Heart left ventricle (tissue), 16 donors: ENCODE data around the gene PSMD3. TPM values are rescaled to one million over a fixed set of nuclear protein-coding genes. Genes with fewer than 3 reads are reported as not detected.

Experiments
- ATAC-seq, 4 donors: fragments of 200-7000 bp; cut with Tn5 transposase; one replicate each; pipeline ENCODE4 v1.9.1; 2020 to 2022; ENCODE audit warnings: moderate library complexity in 4 of 4, mild to moderate bottlenecking in 3 of 4, moderate number of reproducible peaks in 1 of 4
- DNase-seq, 5 donors: peaks; one replicate each; pipeline ENCODE4 v3.0.0-alpha.2; 2020
- H3K27ac ChIP-seq, 12 donors: fragments of 200-600 bp; sonication (generic) in 4 of 12; one replicate each; pipeline versions ENCODE4 v1.5.0 to v1.8.0; 2016 to 2022; ENCODE audit warnings: mild to moderate bottlenecking in 2 of 12
- H3K27me3 ChIP-seq, 9 donors: fragments of 200-600 bp; sonication (generic) in 2 of 9; one replicate each; pipeline versions ENCODE4 v1.5.1 to v1.8.0; 2016 to 2022; ENCODE audit warnings: mild to moderate bottlenecking in 3 of 9
- H3K36me3 ChIP-seq, 9 donors: fragments of 200-600 bp; sonication (generic) in 2 of 9; one replicate each; pipeline versions ENCODE4 v1.5.0 to v1.8.0; 2018 to 2022; ENCODE audit warnings: mild to moderate bottlenecking in 2 of 9
- H3K4me1 ChIP-seq, 12 donors: fragments of 200-600 bp; sonication (generic) in 4 of 12; one replicate each; pipeline versions ENCODE4 v1.5.0 to v1.8.0; 2016 to 2022; ENCODE audit warnings: mild to moderate bottlenecking in 3 of 12
- H3K4me3 ChIP-seq, 12 donors: fragments of 200-600 bp; sonication (generic) in 4 of 12; one replicate each; pipeline versions ENCODE4 v1.5.0 to v1.8.0; 2017 to 2022; ENCODE audit warnings: mild to moderate bottlenecking in 9 of 12, moderate library complexity in 4 of 12
- H3K9me3 ChIP-seq, 12 donors: fragments of 200-600 bp; sonication (generic) in 4 of 12; one replicate each; pipeline versions ENCODE4 v1.5.0 to v1.8.0; 2016 to 2022; ENCODE audit warnings: mild to moderate bottlenecking in 1 of 12
- POLR2A ChIP-seq, 2 donors: fragments of 450-650 bp; IDR thresholded peaks; one replicate each; pipeline ENCODE4 v1.6.1; 2017; ENCODE audit warnings: antibody characterized with exemption in 2 of 2, mild to moderate bottlenecking in 2 of 2, moderate library complexity in 2 of 2
- WGBS, 4 donors: extraction: QIAGEN DNeasy Blood & Tissue Kit in 2 of 4; methylation state at CpG; one replicate each; pipeline versions ENCODE4 v1.1.5 to v1.1.7; 2013 to 2018; 5-methylcytosine and 5-hydroxymethylcytosine counted together
- intact Hi-C, 10 donors: fragments of 100-400 bp; cut with DNase I; formaldehyde crosslinking; loops; one replicate each; pipeline versions ENCODE4 v1.11.1 to v1.14.2; 2022
- polyA plus RNA-seq, 2 donors: library from polyadenylated mRNA; stranded (reverse); fragments of 200-250 nt; gene quantifications; one replicate each; pipeline ENCODE4 v1.2.3, GENCODE V29; 2013
- total RNA-seq, 9 donors: library from RNA; depleted of rRNA in 2 of 9; stranded (reverse); fragments of >200 nt in 2 of 9; fragmentation: NEBNext Ultra II Directional in 3 of 9; extraction: Animal tissue kit (Norgen Biotek cat#: 25700) in 3 of 9; gene quantifications; one replicate each; pipeline versions ENCODE4 v1.1.0 to v1.2.4, GENCODE V29; 2016 to 2023
- TF ChIP-seq, protein P1 (sequence below), 12 donors: fragments of 200-600 bp; sonication (generic) in 4 of 12; IDR thresholded peaks; one replicate each; pipeline versions ENCODE4 v1.5.0 to v1.8.0; 2018 to 2022; ENCODE audit warnings: antibody characterized with exemption in 12 of 12, mild to moderate bottlenecking in 5 of 12
- donor health status: ischemic (EF 13 %, LVEDD 7.1; RV severe dilation, severe dysfunction).
- donor health status: healthy with polysubstance abuse.
- donor health status: DM: no; HTN: yes; CAD: no.
- donor health status: DM: no; HTN: no; CAD: no.
- donor health status: ischemic (EF 25% LVEDD 6.9; RV normal size, moderate dysfunction).
- donor health status: ischemic (EF 25% LVEDD 5.7; RV mildly dilated, moderate dysfunction).
- donor health status: healthy.
- donor health status: DM: yes; HTN: yes; CAD: no.
- donor health status: ischemic (EF 35%, LVEDD 5.7; RV mildly dilated, moderate dysfunction).
- donor health status: nonischemic (EF 11% LVEDD 7.7; RV severe dilation, severe dysfunction).
- donor health status: DM: yes; HTN: yes; CAD: no.
- donor health status: PGD.
- donor health status: ischemic (EF 29% LVEDD 5.4; RV normal size, mild dysfunction).
- donor health status: nonischemic (EF 23%, LVEDD 6.1; RV moderate dilation, normal function).

PSMD3 gene
- total and polyA plus RNA-seq, 11 donors, result 68.9 to 142 (median 83.3) TPM

DNA sequence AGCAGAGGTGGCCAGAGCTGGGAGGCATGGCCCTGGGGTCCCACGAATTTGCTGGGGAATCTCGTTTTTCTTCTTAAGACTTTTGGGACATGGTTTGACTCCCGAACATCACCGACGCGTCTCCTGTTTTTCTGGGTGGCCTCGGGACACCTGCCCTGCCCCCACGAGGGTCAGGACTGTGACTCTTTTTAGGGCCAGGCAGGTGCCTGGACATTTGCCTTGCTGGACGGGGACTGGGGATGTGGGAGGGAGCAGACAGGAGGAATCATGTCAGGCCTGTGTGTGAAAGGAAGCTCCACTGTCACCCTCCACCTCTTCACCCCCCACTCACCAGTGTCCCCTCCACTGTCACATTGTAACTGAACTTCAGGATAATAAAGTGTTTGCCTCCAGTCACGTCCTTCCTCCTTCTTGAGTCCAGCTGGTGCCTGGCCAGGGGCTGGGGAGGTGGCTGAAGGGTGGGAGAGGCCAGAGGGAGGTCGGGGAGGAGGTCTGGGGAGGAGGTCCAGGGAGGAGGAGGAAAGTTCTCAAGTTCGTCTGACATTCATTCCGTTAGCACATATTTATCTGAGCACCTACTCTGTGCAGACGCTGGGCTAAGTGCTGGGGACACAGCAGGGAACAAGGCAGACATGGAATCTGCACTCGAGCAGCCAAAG lies 36.9 kb downstream of the PSMD3 start:
- peaks cover 0 to 37% (median 33%) of the 10 kb centered on the region in 9 donors for H3K36me3 ChIP-seq
- H3K9me3 ChIP-seq, result no peaks in the 10 kb centered on the region
- no peaks in the 10 kb centered on the region for H3K27me3 ChIP-seq
- H3K27ac ChIP-seq, result peak overlapping the region in 10 of 12 donors; percentile 24 to 67 (median 35)
- intact Hi-C loops, result loop anchor here in 6 of 10 donors (5.0 to 10.0 kb wide), 6 partner anchors 77 to 277 kb away; partner anchors contain the start of gene CDC6 (in 2 of the 6)
- ATAC-seq (peak in 1 of 4 donors; percentile 23), DNase-seq (peak in 2 of 5 donors; percentile 44 to 54)
- H3K4me1 ChIP-seq, result peaks cover 0 to 66% (median 36%) of the 10 kb centered on the region in 12 donors
- no peak for TF ChIP-seq POLR2A (IDR thresholded peaks at IDR 0.05)
- TF ChIP-seq, protein P1, sequence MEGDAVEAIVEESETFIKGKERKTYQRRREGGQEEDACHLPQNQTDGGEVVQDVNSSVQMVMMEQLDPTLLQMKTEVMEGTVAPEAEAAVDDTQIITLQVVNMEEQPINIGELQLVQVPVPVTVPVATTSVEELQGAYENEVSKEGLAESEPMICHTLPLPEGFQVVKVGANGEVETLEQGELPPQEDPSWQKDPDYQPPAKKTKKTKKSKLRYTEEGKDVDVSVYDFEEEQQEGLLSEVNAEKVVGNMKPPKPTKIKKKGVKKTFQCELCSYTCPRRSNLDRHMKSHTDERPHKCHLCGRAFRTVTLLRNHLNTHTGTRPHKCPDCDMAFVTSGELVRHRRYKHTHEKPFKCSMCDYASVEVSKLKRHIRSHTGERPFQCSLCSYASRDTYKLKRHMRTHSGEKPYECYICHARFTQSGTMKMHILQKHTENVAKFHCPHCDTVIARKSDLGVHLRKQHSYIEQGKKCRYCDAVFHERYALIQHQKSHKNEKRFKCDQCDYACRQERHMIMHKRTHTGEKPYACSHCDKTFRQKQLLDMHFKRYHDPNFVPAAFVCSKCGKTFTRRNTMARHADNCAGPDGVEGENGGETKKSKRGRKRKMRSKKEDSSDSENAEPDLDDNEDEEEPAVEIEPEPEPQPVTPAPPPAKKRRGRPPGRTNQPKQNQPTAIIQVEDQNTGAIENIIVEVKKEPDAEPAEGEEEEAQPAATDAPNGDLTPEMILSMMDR (IDR thresholded peaks at IDR 0.05), result no peak
- WGBS, 4 donors, result 36 to 47% (median 41%) methylated on average over 15 of the region's 15 CpGs
- H3K4me3 ChIP-seq, result no peak overlapping the region

- WGBS, 4 donors, result 53 to 54% (median 53%) methylated on average over 12 to 15 of the region's 15 CpGs
- DNase-seq (peak; percentile 63 to 75 (median 70)), ATAC-seq (peak; percentile 6 to 52 (median 22))
Observed at GRCh38 chr17:40018211-40019121, 37.9 kb downstream of the PSMD3 start.

GRCh38 chr17:40019140-40019991 lies 38.8 kb downstream of the PSMD3 start:
- 84 to 85% (median 84%) methylated on average over 18 to 24 of the region's 24 CpGs for WGBS, 4 donors
- TF ChIP-seq, protein P1 (IDR thresholded peaks at IDR 0.05), result no peak
- no peak for TF ChIP-seq POLR2A (IDR thresholded peaks at IDR 0.05)
- peaks cover 0 to 70% (median 30%) of the 10 kb centered on the region in 12 donors for H3K4me1 ChIP-seq
- H3K4me3 ChIP-seq, result no peak overlapping the region
- no peaks in the 10 kb centered on the region for H3K27me3 ChIP-seq
- ATAC-seq (peak in 1 of 4 donors; percentile 53), DNase-seq (no peak)
- H3K9me3 ChIP-seq, result no peaks in the 10 kb centered on the region
- H3K27ac ChIP-seq, result peak overlapping the region in 5 of 12 donors; percentile 13 to 67 (median 33)
- intact Hi-C loops, result loop anchor here in 6 of 10 donors (5.0 to 10.0 kb wide), 6 partner anchors 75 to 275 kb away; partner anchors contain the start of gene CDC6 (in 2 of the 6)
- H3K36me3 ChIP-seq, result peaks cover 0 to 50% (median 43%) of the 10 kb centered on the region in 9 donors

More at GRCh38 chr17:40018211-40019121, 37.9 kb downstream of the PSMD3 start:
- peak overlapping the region in 10 of 12 donors; percentile 24 to 67 (median 35) for H3K27ac ChIP-seq
- TF ChIP-seq, protein P1 (IDR thresholded peaks at IDR 0.05), result no peak
- no peak for TF ChIP-seq POLR2A (IDR thresholded peaks at IDR 0.05)
- no peak overlapping the region for H3K4me3 ChIP-seq
- no peaks in the 10 kb centered on the region for H3K27me3 ChIP-seq
- H3K36me3 ChIP-seq, result peaks cover 0 to 45% (median 40%) of the 10 kb centered on the region in 9 donors
- intact Hi-C loops, result loop anchor here in 6 of 10 donors (5.0 to 10.0 kb wide), 6 partner anchors 76 to 276 kb away; partner anchors contain the start of gene CDC6 (in 2 of the 6)
- no peaks in the 10 kb centered on the region for H3K9me3 ChIP-seq
- peaks cover 0 to 72% (median 37%) of the 10 kb centered on the region in 12 donors for H3K4me1 ChIP-seq
